Activated CD4-positive, alpha-beta T cell treated with anti-CD3 and anti-CD28 coated beads for 4 hours (primary cell): ENCODE results near the gene PRPF40A.
"Not testable (repeated sequence)": the region's sequence is repeated elsewhere in the genome, so short reads cannot be mapped to it uniquely, and the experiment has no call there.

ENCODE experiments used
- DNase-seq, 2 donors: peaks; one replicate each; pipeline ENCODE4 v3.0.0-alpha.2; 2020

Gene PRPF40A

DNA sequence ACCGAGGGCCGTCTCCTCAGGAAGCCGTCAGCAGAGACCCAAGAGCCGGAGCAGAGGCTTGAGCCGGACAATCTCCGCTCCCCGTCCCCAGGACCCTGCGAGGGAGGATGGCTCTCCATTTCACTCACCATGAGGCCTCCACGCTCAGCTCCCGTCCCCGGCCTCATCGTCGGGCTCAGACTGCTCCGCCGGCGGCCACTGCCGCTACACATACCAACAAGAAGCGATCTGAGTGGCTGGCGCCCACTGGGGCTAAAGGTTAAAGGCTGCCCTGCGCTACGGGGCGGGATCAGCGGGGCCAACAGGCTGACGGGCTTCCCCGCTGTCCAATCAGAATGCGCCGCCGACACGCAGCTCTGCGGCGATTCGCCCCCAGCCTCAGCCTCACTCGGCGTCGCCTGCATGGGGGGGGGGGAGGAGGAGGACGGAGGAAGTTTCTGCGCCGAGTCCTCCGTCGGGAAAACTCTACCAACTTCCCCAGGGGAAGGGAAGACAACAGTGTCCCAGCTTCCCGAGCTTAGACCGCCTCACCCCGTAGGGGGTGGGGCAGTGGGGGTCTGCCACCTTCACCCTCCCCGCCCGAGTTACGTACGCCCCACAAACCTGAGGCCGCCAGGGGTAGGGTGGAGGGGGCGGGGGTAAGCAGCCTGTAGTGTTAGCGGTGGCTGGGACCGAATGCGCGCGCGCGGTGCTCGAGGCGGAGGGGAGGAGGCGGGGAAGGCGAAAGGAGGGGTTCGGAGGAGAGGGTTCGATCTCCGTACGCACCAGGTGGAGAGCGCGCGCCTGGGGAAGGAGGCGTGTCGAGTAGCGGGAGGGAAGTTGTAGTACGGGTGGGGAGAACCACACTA lies at the start of gene PRPF40A:
Gene PRPF40A (minus strand): TSS at position 234 of the 848 bp plus-strand sequence. CDS start 22 bp downstream, at position 212.
- peak; percentile 99 for DNase-seq

DNA sequence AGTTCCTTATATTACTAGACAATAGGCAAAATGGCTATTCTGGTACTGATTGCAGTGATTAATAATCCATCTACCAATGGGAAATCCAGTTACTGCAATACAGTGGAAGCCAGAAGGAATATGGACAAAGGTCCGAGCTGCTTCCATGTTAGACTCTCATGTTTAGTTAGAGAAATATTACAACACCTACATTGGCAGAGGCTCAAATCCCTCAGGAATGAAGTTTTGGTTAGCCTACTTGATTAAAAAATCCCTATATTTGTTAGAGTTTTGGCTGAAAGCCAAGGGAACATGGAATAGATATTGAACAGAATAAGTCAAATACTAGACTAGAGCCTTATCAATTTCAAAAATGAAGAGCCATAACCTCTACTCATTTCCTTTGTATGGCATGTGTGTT lies 49.7 kb upstream of the PRPF40A start:
- DNase-seq, result no peak

DNA sequence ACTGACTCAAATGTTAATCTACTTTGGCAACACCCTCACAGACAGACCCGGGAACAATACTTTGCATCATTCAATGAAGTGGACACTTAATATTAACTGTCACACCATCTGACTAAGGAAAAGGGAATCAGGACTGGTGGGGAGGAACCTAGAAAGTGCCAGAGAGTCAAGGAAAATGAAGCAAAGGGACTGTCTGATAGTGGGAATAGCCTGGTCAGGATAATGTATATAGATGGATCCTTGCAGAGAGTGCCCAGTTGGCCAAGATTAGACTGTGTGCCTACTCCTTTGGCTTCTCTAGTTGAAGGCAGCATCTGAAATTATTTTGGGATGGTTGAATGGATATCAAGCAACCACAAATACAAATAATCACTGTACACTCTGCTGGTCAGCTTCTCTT lies 46.4 kb upstream of the PRPF40A start:
- no peak for DNase-seq

DNA sequence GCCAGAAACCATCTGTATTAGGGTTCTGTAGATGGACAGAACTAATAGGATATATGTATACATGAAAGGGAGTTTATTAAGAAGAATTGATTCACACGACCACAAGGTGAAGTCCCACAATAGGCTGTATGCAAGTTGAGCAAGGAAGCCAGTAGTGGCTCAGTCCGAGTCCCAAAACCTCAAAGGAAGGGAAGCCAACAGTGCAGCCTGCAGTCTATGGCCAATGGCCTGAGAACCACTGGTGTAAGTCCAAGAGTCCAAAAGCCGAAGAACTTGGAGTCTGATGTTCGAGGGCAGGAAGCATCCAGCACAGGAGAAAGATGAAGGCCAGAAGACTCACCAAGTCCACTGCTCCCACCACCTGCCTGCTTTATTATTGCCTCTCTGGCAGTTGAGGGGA lies 45.9 kb upstream of the PRPF40A start:
- DNase-seq, result not testable (repeated sequence)

DNA sequence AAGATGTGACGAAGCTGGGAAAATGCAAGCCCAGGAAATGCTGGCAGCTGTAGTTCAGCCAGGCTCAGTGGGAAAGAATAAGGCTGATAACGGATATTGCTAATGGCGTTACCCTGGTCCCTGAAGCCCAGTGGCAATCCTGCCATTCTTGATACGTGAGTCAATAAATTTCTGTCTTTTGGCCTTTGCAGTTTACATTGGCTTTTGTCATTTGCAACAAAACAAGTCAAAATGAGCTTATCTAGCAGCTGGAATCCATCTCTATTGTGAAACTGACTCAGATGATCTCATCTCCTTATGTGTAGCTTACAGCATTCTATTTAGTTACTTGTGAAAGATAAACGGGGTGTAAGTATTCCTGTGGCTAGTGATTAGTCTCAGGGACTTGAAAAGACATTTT lies 44.9 kb upstream of the PRPF40A start:
- no peak for DNase-seq

DNA sequence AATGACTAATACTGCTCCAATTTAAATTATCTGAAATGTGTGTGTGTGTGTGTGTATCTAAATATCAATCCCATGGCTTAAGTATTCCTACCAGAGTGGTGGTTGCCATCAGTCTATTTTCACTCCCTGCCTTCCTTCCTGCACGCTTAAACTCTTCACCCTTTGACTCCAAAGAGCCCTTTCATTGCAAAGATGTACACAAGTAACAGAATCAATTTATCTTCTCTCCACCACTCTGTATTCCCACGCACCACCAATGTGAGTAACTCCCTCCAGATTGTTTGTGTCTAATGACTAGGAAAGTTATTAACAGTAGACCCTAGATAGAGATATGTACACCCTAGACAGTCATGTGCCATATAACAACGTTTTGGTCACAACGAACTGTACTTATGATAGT lies 44.0 kb upstream of the PRPF40A start:
- DNase-seq, result no peak

DNA sequence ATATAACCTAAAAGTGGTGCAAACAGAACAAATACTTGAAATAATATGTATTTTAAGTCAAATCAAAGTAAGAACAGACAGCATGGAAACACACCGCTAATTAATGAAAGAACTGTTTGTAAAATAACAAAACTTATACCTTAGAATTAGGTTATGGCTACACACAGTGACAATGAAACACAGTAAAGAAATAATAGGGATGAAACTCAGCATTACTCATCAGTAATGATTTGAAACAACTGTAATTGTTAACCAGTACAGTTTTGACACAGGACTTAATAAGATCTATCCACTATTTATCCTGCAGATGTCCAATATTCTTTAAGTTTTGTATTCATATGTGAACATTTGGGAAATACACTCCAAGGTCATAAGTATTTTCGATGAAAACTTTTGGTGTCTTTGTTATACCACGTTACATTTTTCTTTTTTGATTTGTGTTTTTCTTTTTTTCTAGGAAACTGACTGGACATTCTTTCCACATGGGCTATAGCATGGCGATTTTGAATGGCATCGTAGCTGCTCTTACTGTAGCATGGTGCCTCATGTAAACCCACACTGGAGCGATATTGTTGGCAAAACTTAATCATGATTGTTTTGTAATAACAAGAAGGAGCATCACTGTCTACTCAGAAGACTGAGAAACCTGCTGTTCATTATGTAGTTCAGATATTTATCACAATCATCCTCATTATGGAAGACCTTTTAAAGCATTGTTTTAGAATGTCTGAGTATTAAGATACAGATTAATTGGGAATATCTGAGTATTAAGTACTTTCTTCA lies 42.2 kb upstream of the PRPF40A start:
- DNase-seq, result no peak

DNA sequence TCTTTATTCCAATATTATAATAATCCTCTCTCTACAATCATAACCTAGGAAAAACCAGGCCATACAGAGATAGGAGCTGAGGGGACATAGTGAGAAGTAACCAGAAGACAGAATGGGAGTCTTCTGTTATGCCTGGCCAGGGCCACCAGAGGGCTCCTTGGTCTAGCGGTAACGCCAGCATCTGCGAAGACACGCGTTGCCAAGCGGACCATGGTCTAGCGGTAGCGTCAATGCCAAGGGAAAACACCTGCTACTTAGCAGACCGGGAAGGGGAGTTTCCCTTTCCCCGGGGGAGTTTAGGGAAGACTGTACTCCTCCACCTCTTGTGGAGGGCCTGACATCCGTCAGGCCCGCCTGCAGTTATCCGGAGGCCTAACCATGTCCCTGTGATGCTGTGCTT lies 37.8 kb upstream of the PRPF40A start:
- no peak for DNase-seq

DNA sequence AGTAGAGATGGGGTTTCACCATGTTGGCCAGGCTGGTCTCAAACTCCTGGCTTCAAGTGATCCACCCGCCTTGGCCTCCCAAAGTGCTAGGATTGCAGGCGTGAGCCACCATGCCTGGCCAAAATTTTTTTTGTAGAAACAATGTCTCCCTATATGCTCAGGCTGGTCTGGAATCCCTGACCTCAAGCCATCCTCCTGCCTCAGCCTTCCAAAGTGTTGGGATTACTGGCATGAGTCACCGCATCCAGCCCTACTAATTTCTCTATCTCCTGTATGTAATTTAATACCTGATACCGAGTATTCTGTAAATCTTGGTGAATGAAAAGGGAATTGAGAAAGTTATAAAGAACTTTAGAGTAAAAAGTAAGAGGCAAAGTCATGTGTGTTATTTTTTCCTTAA lies 30.5 kb upstream of the PRPF40A start:
- DNase-seq, result not testable (repeated sequence)

DNA sequence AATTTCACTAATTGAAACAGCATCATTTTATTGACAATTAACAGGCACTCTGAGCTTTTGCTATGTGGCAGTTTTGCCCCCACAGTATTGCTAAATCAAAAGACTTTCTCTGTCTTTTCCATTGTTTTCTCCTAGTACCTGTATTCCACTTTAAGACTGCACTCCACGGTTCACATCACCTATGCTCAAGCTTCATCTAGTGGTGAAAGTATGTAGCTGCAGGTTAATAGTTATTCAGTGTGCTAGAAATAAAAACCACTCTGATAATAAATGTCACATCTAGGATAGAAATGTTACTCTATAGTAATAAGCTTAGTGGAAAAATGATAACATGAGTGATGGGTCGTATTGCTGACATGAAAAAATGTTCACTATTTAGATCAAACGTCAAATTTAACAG lies 25.7 kb upstream of the PRPF40A start:
- no peak for DNase-seq

DNA sequence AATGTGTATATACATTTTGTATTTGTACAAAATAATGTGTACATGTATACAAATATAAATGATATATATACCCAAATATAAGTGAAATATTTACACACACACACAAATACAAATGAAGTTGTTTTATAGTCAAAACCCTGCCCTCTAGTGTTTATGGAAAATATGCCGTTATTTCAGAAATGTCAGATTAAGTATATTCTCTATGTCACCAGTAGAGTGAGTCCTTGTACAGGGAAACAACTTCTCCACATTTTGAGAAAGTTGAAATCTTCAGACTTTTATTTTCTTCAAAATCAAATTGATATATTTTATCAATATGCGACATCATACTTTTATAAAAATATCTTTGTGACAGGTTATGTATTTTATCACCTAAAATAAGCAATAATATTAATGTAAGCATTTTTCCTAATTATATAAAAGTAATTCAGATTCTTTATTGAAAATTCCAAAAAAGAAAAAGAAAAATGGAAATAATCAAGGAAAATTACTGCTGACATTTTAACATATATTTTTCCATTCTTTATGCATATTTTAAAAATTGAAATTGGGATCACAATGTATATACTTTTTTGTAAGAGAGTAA lies 23.6 kb upstream of the PRPF40A start:
- no peak for DNase-seq

DNA sequence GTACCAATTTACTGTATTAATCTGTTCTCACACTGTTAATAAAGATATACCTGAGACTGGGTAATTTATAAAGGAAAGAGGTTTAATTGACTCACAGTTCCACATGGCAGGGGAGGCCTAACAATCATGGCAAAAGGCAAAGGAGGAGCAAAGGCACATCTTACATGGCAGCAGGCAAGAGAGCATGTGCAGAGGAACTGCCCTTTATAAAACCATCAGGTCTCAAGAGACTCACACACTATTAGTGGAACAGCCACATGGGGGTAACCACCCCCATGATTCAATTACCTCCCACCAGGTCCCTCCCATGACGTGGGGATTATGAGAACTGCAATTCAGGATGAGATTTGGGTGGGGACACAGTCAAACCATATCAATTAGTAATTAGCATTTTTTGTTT lies 22.4 kb upstream of the PRPF40A start:
- not testable (repeated sequence) for DNase-seq

DNA sequence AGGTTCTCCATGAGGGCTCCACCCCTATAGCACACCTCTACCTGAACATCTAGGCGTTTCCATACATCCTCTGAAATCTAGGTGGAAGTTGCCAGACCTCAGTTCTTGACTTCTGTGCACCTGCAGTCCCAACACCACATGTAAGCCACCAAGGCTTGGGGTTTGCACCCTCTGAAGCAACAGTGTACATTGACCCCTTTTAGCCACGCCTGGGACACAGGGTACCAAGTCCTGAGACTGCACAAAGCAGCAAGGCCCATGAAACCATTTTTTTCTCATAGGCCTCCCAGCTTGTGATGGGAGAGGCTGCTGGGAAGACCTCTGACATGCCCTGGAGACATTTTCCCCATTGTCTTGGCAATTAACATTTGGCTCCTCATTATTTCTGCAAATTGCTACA lies 21.2 kb upstream of the PRPF40A start:
- no peak for DNase-seq

DNA sequence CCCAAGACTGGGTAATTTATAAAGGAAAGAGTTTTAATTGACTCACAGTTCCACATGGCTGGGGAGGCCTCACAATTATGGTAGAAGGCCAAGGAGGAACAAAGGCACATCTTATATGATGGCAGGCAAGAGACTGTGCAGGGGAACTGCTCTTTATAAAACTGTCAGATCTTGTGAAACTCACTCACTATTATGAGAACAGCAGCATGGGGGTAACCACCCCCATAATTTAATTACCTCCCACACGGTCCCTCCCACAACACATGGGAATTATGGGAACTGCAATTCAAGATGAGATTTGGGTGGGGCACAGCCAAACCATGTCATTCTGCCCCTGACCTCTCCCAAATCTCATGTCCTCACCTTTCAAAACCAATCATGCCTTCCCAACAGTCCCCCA lies 20.2 kb upstream of the PRPF40A start:
- DNase-seq, result not testable (repeated sequence)

DNA sequence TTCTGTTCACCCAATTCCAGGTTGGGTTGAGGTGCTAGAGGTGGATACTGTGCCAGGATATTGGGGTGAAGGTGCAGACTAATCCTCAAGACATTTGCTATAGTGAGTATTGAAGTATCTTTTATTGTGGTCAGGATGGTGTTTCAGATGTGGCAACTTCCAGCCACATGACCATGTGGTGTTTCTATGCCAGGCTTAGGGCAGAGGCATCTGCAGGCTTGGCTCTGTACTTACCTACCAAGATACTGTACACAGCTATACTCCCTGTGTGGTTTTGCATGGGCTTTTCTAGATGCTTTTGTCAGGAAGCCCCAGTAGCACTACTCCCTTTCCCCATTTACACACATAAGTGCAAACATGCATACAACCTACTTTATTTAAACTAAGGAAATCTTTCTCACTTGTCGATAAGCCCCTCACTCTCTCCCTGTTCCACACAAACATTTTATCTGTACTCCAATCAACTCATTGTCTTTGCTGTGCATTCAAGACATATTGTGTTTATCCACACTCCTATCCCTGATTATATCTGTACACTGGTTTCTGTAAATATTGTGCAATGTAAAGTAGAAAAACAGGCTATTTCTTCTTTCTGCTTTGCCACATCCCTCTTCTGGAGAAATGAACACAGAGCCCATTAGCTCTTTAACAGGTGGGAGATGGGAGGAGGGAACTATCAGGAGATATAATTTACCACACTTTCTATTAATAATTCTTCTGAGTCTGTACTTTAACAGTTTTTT lies 13.5 kb upstream of the PRPF40A start:
- DNase-seq, result peak in 1 of 2 donors; percentile 19

DNA sequence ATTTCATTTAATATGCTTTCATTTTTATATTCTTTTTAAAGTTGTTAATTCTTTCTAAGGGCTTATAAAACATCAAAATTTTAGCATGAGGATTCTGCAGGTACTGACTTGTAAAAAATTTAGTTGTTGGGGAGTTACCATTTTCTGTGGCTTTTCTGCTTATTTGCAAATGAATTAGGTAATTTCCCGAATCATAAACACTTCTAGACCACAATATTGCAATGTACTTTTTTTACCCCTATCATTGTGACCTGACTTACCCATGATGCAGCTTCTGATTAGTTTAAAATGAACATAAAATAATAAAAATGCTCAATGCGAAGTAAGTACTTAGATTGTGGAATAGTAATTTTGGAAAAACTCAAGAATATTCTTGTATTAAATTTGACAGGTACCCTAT lies 12.6 kb upstream of the PRPF40A start:
- no peak for DNase-seq

DNA sequence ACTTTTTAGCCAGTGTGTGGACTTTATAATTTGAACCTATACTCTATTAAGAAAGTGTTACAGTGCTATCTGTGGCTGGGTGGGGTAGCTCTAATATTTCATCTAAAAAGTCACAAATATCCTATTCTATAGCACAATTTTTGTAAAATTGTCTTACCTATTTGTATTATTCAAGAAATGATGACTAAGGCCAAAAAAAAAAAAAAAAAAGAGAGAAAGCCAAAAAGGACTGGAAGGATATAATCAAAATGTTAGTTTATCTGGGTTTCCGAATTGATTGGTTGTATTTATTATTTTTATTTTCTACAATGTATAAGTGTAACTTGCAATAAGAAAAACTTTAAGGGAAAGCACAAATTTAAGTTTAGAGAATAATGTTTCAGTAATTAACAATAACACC lies 6.7 kb upstream of the PRPF40A start:
- DNase-seq, result no peak

DNA sequence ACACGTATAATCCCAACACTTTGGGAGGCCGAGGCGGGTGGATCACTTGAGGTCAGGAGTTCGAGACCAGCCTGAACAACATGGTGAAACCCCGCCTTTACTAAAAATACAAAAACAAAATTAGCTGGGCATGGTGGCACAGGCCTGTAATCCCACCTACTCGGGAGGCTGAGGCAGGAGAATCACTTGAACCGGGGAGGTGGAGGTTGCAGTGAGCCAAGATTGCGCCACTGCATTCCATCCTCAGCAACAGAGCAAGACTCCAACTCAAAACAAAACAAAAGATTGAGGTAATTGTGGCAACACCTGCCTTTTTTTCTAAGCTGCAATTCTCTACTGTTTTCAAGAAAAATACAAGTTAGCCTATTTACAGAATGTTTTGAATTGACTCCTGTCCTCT lies 5.4 kb upstream of the PRPF40A start:
- not testable (repeated sequence) for DNase-seq

DNA sequence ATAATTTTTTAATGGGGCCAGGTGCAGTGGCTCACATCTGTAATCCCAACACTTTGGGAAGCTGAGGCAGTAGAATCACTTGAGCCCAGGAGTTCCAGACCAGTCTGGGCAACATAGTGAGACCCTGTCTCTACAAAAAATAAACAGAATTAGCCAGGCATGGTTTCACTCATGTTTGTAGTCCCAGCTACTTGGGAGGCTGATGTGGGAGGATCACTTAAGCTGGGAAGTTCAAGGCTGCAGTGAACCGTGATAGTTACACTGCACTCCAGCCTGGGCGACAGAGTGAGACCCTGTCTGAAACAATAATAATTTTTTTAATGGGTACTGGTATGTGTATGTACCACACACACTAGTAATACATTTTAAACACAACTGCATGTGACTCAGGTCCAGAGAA lies 3.5 kb upstream of the PRPF40A start:
- DNase-seq, result no peak

DNA sequence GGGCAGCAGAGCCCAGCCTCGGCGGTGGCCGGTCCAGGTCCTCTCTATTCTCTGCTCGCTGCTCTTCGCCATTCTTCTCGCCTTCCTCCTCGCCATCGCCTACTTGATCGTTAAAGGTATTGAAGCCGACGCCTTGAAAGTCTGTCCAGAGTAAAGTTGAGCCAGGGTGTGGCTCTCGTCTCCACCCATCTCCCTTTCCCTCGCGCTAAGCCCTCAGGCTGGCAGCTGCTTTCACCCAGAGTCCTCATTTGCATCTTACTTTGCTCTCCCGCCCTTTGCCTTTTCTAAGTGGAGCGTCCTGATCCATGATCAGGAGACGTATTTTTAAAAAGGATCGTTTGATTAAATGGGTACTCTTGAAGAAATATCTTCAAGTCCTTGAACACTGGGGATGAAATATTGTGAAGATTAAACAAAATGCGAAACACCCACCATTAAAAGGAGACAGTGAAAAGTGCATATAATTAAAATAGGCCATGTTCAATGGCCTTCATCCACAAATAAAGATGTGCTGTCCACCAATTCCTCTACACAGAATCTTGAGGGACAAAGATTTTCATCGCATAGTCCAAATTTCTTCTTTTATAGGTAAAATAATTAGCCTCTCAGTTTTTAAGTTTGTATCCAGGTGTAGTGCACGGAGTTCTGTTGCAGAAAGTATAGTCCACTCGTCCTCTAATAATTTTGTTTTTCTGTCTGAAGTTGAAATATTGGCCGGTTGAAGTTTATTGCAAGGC lies 1.8 kb upstream of the PRPF40A start:
- no peak for DNase-seq

DNA sequence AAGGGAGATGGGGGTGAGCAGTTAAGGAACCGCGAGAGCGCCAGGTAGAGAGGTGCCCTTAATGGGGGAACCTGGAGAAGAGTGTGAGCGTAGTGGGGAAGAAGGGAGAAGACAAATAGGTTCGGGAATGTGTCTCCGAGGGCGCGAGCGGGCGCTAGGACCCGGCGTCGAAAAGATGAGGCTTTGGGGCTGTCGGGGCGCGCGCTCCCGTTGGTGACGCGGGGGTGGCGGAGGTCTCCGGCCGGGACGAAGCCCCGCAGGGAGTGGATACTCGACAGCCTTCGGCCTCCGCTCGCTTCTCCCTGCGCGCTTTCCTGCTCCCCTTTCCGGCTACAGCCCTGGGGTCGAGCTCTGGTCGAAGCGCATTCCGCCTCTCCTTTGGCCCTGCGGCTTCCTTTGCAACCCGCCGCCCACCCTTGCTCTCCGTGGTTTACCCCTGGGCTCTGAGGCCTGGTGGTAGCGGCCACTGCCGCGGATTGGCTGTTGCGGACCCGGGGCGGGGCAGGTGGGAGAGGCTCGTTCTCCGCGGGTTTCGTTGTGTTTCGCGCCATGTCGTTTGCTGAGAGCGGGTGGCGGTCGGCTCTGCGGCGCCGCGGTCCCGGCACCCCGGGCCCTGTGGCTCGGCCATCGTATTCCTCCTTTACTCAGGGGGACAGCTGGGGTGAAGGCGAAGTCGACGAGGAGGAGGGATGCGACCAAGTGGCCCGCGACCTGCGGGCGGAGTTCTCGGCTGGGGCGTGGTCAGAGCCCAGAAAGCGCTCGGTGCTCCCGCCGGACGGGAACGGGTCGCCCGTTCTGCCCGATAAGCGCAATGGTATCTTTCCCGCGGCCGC lies 1.0 kb upstream of the PRPF40A start, which contains the start of gene ARL6IP6:
Gene ARL6IP6 (plus strand): TSS at position 545 of the 833 bp plus-strand sequence. CDS start 5 bp downstream, at position 550.
- peak; percentile 92 to 93 for DNase-seq
